Measurements from ENCODE around the gene RSPRY1. TPM values are rescaled to one million over a fixed set of nuclear protein-coding genes. Genes with fewer than 3 reads are reported as not detected.

Gene RSPRY1
- total and polyA plus RNA-seq, 2 of the 8 experiments (the other 6 are each of a cell fraction or from before 2014, with no cell fraction given), result 11.5 to 32.5 TPM

DNA sequence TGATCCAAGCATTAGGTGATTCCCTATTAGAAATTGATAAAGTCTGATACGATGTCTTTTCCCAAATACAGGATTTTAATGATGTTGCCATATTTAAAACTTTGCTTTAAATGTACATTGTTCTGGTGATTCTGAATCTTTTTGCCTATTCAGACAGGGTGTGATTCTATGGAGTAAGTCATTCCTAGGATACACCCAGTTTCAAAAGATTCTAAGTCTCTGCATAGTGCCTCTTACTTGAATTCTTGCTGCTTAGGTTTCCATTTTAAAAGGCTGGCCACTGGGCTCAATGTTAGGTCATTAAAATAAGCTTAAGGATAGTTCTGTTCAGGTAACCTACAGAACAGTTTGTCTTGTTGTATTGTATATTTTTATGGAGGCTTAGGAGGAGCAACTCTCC, 36.9 kb downstream of the RSPRY1 start (continued):
- no peak for TF ChIP-seq CHD7 (IDR thresholded peaks at IDR 0.05; ENCODE audit: insufficient replicate concordance, low read length)
- no peak for TF ChIP-seq CBX5 (IDR thresholded peaks at IDR 0.05; ENCODE audit: low read depth, low read length)
- no peak for TF ChIP-seq CTBP2 (IDR thresholded peaks at IDR 0.05; ENCODE audit: borderline replicate concordance, insufficient read depth, insufficient read length, low read length)
- TF ChIP-seq, protein P1, sequence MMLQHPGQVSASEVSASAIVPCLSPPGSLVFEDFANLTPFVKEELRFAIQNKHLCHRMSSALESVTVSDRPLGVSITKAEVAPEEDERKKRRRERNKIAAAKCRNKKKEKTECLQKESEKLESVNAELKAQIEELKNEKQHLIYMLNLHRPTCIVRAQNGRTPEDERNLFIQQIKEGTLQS (IDR thresholded peaks at IDR 0.05; ENCODE audit: insufficient read depth, low read depth, low read length), result no peak
- no peak for TF ChIP-seq RNF2 (IDR thresholded peaks at IDR 0.05; ENCODE audit: borderline replicate concordance, low read depth, low read length, missing control alignments, poor library complexity, severe bottlenecking)
- TF ChIP-seq, protein P2, sequence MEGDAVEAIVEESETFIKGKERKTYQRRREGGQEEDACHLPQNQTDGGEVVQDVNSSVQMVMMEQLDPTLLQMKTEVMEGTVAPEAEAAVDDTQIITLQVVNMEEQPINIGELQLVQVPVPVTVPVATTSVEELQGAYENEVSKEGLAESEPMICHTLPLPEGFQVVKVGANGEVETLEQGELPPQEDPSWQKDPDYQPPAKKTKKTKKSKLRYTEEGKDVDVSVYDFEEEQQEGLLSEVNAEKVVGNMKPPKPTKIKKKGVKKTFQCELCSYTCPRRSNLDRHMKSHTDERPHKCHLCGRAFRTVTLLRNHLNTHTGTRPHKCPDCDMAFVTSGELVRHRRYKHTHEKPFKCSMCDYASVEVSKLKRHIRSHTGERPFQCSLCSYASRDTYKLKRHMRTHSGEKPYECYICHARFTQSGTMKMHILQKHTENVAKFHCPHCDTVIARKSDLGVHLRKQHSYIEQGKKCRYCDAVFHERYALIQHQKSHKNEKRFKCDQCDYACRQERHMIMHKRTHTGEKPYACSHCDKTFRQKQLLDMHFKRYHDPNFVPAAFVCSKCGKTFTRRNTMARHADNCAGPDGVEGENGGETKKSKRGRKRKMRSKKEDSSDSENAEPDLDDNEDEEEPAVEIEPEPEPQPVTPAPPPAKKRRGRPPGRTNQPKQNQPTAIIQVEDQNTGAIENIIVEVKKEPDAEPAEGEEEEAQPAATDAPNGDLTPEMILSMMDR (IDR thresholded peaks at IDR 0.05; ENCODE audit: control extremely low read depth in 1 of 3, insufficient read depth in 1 of 3, low read depth in 1 of 3, low read length in 3 of 3), result no peak
- no peak for TF ChIP-seq POU5F1 (IDR thresholded peaks at IDR 0.05; ENCODE audit: low read depth, low read length)

Measured in H1 (cell line).